Lower leg skin (tissue), 4 donors: ENCODE data around the gene GLRX3. TPM values are rescaled to one million over a fixed set of nuclear protein-coding genes. Genes with fewer than 3 reads are reported as not detected.

ENCODE experiments used
- DNase-seq, 2 donors: peaks; one replicate each; pipeline ENCODE4 v3.0.0-alpha.2; 2019; ENCODE audit warnings: low spot score in 2 of 2
- H3K4me3 ChIP-seq: fragments of 200-600 bp; sonication (generic); 2 replicates; pipeline ENCODE4 v1.5.1; 2017; ENCODE audit warnings: mild to moderate bottlenecking, low read depth; ENCODE audit not compliant: poor library complexity, severe bottlenecking
- POLR2A ChIP-seq, 2 donors: fragments of 450-650 bp; IDR thresholded peaks; one replicate each; pipeline ENCODE4 v1.6.1; 2016 to 2017; ENCODE audit warnings: antibody characterized with exemption in 2 of 2, mild to moderate bottlenecking in 1 of 2, moderate library complexity in 1 of 2
- WGBS, 2 donors: methylation state at CpG; one replicate each; pipeline ENCODE4 v1.1.5; 2018; 5-methylcytosine and 5-hydroxymethylcytosine counted together
- intact Hi-C: fragments of 100-400 bp; cut with DNase I; formaldehyde crosslinking; loops from one replicate; pipeline ENCODE4 v1.15.0; 2023; ENCODE audit warnings: low total_unique reads
- total RNA-seq, 4 donors: library from RNA; depleted of rRNA; stranded (reverse); fragments of >200 nt; gene quantifications; one replicate each; pipeline ENCODE4 v1.1.0, GENCODE V29; 2016
- TF ChIP-seq, protein P1 (sequence below), 3 donors: fragments of 450-650 bp; IDR thresholded peaks; one replicate each; pipeline ENCODE4 v1.5.1; 2016; ENCODE audit warnings: antibody characterized with exemption in 3 of 3, mild to moderate bottlenecking in 3 of 3, moderate library complexity in 2 of 3

The GLRX3 gene
- total RNA-seq, 4 donors from 2014 or later: 31.5 to 60.7 (median 42.6) TPM

DNA sequence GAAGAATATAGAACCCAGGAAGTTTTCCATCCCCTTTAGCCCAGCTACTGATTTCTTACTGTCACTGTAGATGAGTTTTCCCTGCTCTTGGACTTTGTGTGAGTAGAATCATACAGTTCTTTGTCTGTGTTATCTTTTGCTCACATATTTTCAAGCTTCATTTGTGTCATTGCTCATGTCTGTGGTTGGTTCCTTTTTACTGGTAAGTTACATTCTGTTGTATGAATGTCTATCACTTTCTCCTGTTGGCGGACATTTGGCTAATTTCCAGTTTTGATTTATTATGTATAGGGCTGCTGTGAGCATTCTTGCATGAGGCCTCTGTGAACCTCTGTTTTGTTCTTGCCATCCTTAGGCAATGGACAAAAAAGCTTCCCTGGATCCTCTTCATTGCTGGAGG lies 5.3 kb downstream of the GLRX3 start:
- 42 to 47% methylated on average over 1 of the region's 1 CpG for WGBS, 2 donors
- no peak for DNase-seq
- intact Hi-C loops: no loop called here
- no peak for TF ChIP-seq POLR2A (IDR thresholded peaks at IDR 0.05)
- TF ChIP-seq, protein P1, sequence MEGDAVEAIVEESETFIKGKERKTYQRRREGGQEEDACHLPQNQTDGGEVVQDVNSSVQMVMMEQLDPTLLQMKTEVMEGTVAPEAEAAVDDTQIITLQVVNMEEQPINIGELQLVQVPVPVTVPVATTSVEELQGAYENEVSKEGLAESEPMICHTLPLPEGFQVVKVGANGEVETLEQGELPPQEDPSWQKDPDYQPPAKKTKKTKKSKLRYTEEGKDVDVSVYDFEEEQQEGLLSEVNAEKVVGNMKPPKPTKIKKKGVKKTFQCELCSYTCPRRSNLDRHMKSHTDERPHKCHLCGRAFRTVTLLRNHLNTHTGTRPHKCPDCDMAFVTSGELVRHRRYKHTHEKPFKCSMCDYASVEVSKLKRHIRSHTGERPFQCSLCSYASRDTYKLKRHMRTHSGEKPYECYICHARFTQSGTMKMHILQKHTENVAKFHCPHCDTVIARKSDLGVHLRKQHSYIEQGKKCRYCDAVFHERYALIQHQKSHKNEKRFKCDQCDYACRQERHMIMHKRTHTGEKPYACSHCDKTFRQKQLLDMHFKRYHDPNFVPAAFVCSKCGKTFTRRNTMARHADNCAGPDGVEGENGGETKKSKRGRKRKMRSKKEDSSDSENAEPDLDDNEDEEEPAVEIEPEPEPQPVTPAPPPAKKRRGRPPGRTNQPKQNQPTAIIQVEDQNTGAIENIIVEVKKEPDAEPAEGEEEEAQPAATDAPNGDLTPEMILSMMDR (IDR thresholded peaks at IDR 0.05): no peak
- no peak overlapping the region for H3K4me3 ChIP-seq

DNA sequence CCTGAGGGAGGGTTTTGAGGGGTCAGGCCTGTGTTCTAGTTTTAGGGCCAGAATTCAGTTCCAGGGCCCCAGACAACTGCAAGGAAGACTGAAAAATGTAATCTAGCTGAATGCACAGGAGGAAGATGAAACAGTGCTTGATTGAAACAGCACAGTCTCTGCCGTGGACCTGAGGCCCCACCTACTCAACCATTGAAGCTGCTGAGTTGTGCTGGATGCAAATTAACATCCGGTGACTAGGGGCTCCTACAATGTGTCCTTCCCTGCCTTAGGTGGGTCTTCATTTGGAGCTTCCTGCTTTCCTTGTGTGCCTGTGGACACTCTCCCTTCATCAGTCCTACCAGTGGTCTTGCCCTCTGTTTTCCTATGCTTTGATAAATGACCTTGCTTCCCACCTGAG lies 5.7 kb downstream of the GLRX3 start:
- H3K4me3 ChIP-seq: no peak overlapping the region
- DNase-seq: no peak
- intact Hi-C loops: no loop called here
- WGBS, 2 donors: 49 to 61% methylated on average over 2 of the region's 2 CpGs
- TF ChIP-seq, protein P1 (IDR thresholded peaks at IDR 0.05): no peak
- no peak for TF ChIP-seq POLR2A (IDR thresholded peaks at IDR 0.05)

DNA sequence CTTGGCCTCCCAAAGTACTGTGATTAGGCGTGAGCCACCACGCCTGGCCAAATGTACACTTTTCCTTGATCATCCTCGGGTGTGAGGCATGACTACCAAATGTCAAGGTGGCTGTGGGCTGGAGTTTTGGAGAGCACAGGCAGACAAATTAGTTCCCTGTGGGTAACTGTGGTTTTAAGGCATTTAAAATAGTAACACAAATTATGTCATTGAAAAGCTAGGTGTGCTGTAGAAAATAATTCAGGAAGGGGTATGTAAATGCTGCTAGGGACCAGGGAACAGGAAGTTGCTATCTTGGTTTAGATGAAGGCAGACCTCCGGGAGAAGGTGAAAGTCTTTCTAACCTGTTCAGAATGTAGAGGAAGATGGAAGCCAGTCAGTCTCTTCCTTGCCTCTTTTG lies 9.9 kb downstream of the GLRX3 start:
- intact Hi-C loops: no loop called here
- H3K4me3 ChIP-seq: no peak overlapping the region
- TF ChIP-seq, protein P1 (IDR thresholded peaks at IDR 0.05): no peak
- no peak for TF ChIP-seq POLR2A (IDR thresholded peaks at IDR 0.05)
- DNase-seq: no peak
- WGBS, 2 donors: 85 to 93% methylated on average over 4 of the region's 4 CpGs

DNA sequence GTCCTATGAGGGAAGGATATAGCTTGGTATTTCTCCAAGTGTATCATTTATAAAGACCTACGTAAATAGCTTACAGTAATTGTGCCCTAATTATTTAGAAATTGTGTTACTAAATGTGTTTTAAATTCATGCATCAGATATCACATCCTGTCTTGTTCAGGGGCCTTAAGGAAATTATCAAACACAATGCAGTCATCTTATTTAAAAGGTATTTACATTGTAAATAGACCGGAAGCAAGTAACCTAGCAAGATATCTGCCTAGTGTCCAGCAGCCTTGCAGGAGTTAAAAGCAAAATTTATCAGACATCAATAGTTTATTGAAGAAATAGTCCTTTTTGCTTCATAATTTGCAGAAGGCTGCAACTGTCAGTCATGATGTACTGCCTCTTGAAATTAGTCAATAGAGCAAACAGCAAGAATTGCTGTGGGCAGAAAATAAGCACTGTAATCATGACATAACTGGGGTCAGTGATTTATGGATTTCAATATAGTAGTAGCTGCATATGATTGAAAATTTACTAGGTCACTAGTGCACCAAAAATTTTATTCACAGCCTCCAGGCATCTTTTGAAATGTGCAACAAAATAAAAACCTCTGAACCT lies 23.1 kb downstream of the GLRX3 start:
- WGBS, 2 donors: 83 to 88% methylated on average over 2 of the region's 2 CpGs
- intact Hi-C loops: no loop called here
- TF ChIP-seq, protein P1 (IDR thresholded peaks at IDR 0.05): no peak
- no peak for TF ChIP-seq POLR2A (IDR thresholded peaks at IDR 0.05)
- H3K4me3 ChIP-seq: no peak overlapping the region
- no peak for DNase-seq

DNA sequence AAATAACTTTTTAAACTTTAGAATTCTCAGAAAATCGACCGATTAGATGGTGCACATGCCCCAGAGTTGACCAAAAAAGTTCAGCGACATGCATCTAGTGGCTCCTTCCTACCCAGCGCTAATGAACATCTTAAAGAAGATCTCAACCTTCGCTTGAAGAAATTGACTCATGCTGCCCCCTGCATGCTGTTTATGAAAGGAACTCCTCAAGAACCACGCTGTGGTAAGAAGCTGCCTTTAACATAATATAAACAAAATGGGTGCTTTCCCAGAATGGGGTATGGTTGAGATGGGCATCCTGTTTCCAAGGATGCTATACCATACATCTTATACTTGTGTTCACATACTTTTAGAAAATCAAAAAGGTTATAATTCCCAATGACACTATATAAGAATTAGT lies 24.6 kb downstream of the GLRX3 start:
- WGBS, 2 donors: 85 to 90% methylated on average over 6 of the region's 6 CpGs
- no peak for DNase-seq
- intact Hi-C loops: no loop called here
- TF ChIP-seq, protein P1 (IDR thresholded peaks at IDR 0.05): no peak
- no peak for TF ChIP-seq POLR2A (IDR thresholded peaks at IDR 0.05)
- H3K4me3 ChIP-seq: no peak overlapping the region

DNA sequence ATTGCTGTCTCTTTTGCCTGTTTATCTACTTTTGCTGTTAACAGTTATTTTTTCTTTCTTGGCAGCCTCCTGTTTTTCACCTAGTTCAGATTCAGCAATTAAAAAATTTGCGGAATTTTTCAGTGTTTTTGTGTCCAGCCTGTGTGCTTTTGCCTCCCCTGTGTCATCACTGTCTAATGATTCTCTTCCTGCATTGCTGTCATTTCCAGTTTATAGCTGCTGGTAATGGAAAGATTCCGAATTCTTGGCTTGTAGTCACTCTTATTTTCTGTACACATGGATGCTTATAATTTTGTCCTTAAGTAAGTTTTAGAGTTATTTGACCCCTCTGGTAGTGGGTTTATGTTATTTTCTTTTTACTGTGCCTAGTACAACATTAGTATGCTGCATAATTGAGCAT lies 25.1 kb downstream of the GLRX3 start:
- 95 to 97% methylated on average over 2 of the region's 2 CpGs for WGBS, 2 donors
- TF ChIP-seq, protein P1 (IDR thresholded peaks at IDR 0.05): no peak
- TF ChIP-seq POLR2A (IDR thresholded peaks at IDR 0.05): no peak
- DNase-seq: no peak
- no peak overlapping the region for H3K4me3 ChIP-seq
- intact Hi-C loops: no loop called here
